HUES48 (cell line): ENCODE measurements around the gene ZER1.

ENCODE experiments used
- H3K27ac ChIP-seq: one replicate; pipeline ENCODE4 v1.7.0; 2013; ENCODE audit warnings: low read depth, low read length, inconsistent platforms
- H3K27me3 ChIP-seq: 2 replicates; pipeline ENCODE4 v1.6.1; 2013; ENCODE audit warnings: mild to moderate bottlenecking, low read length; ENCODE audit not compliant: control insufficient read depth, insufficient read depth
- H3K36me3 ChIP-seq: 2 replicates; pipeline ENCODE4 v1.6.1; 2013; ENCODE audit warnings: low read length; ENCODE audit not compliant: control insufficient read depth, insufficient read depth
- H3K4me1 ChIP-seq: 2 replicates; pipeline ENCODE4 v1.6.1; 2013; ENCODE audit warnings: mild to moderate bottlenecking, low read length; ENCODE audit not compliant: control insufficient read depth, insufficient read depth
- H3K4me3 ChIP-seq: 2 replicates; pipeline ENCODE4 v1.5.1; 2013; ENCODE audit warnings: mild to moderate bottlenecking, low read depth, low read length
- H3K9ac ChIP-seq: 2 replicates; pipeline ENCODE4 v1.6.1; 2013; ENCODE audit warnings: mild to moderate bottlenecking, low read depth, low read length, moderate library complexity
- H3K9me3 ChIP-seq: 2 replicates; pipeline ENCODE4 v1.6.1; 2013; ENCODE audit warnings: low read length; ENCODE audit not compliant: control insufficient read depth, insufficient read depth

ZER1 gene

DNA sequence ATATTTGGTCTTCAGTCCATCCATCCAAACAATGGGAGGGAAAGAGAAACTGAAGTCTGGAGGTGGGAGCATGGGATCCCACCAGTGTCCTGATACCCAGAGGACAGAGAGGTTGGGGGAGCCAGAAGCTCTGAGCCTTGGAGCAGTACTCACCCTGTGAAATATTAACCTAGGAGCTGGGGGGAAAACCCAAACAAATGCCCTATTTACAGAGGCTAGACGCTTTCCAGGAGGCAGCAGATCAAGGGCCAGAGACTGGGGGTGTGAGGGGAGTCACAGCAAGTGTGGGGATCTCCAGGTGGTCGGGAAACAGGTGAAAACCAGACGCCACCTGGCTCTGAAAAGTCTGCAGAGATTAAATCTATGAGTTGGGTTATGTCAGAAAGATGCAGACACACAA is 6.2 kb downstream of the ZER1 start:
- Histone ChIP-seq H3K36me3 (peaks cover 6% of the 10 kb centered on the region; the same call in 1 of the 2 replicates), H3K27ac (no peak overlapping the region), H3K4me3 (no peak overlapping the region), H3K4me1 (peaks cover 7% of the 10 kb centered on the region), H3K27me3 (no peaks in the 10 kb centered on the region), H3K9me3 (no peaks in the 10 kb centered on the region), H3K9ac (no peak overlapping the region)

DNA sequence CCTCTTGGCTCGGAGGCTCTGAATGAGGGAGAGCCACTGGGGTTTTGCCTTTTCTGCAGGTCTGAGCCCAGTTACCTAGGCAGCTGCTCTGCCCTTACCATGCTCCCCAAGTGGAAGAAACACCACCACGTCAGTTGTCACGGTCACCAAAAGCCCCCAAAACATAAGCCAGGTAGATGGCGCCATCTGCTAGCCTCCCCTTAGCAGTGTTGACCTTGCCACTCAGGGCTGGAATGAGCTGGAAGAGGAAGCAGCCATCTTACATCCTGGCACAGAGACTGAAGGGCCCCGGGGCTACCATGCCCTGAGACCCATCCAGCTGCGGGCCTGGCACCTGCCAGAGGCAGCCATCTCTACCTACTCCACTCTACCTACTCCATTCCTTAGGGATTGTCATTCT is 7.4 kb downstream of the ZER1 start:
- H3K9me3 ChIP-seq, result no peaks in the 10 kb centered on the region
- peaks cover 6% of the 10 kb centered on the region; the same call in 1 of the 2 replicates for H3K36me3 ChIP-seq
- no peak overlapping the region for H3K9ac ChIP-seq
- H3K4me1 ChIP-seq, result peaks cover 7% of the 10 kb centered on the region
- peak overlapping the region; percentile 28 for H3K27ac ChIP-seq
- no peak overlapping the region for H3K4me3 ChIP-seq
- H3K27me3 ChIP-seq, result no peaks in the 10 kb centered on the region

GRCh38 chr9:128762671-128763449 is 8.9 kb downstream of the ZER1 start:
- H3K27ac ChIP-seq, result no peak overlapping the region
- H3K4me3 ChIP-seq, result no peak overlapping the region
- no peaks in the 10 kb centered on the region for H3K9me3 ChIP-seq
- H3K9ac ChIP-seq, result no peak overlapping the region
- peaks cover 7% of the 10 kb centered on the region for H3K4me1 ChIP-seq
- H3K36me3 ChIP-seq, result peaks cover 4% of the 10 kb centered on the region; the same call in 1 of the 2 replicates
- no peaks in the 10 kb centered on the region for H3K27me3 ChIP-seq

- H3K4me1 ChIP-seq, result no peaks in the 10 kb centered on the region
- H3K9ac ChIP-seq, result no peak overlapping the region
- H3K36me3 ChIP-seq, result peaks cover 12% of the 10 kb centered on the region
- no peak overlapping the region for H3K4me3 ChIP-seq
- H3K27me3 ChIP-seq, result no peaks in the 10 kb centered on the region
- no peak overlapping the region for H3K27ac ChIP-seq
- H3K9me3 ChIP-seq, result no peaks in the 10 kb centered on the region
Observed at GRCh38 chr9:128757602-128758001, 14.1 kb downstream of the ZER1 start.

- Histone ChIP-seq H3K9me3 (no peaks in the 10 kb centered on the region), H3K27ac (no peak overlapping the region), H3K27me3 (no peaks in the 10 kb centered on the region), H3K36me3 (peaks cover 32% of the 10 kb centered on the region), H3K9ac (no peak overlapping the region), H3K4me3 (no peak overlapping the region), H3K4me1 (no peaks in the 10 kb centered on the region)
Observed at GRCh38 chr9:128753627-128754026, 18.1 kb downstream of the ZER1 start.

DNA sequence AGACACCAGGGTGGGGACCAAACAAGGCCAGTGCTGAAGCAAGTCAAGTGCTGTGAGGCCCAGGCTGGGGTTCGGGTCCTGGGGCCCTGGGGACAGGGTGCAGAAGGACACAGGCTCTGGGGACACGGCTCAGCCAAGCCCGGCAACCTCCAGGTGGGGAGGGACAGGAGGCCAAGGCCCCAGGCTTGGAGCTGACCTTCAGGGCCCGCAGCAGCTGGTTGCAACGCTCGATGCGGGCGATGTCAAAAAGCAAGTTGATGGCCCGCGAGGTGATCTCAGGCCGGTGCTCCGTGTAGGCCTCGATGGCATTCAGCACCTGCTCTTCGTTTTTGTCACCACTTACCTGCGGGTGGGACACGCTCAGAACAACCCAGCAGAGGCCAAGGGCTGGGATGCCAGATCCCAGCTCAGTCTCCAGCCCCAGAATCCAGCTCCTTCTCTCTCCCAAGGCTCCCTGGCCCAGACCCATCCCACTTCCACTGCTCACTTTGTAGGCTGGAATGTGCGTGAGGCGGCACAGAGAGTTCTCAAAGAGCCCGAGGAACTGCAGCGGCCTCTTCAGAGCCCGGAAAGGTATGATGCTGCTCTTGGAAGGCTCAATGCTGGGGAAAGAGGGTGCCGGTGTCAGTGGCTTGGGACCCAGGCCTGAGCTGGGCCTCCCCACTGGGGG is 20.7 kb downstream of the ZER1 start:
- Histone ChIP-seq H3K9me3 (no peaks in the 10 kb centered on the region), H3K27ac (no peak overlapping the region), H3K4me1 (no peaks in the 10 kb centered on the region), H3K4me3 (no peak overlapping the region), H3K9ac (no peak overlapping the region), H3K36me3 (peaks cover 32% of the 10 kb centered on the region), H3K27me3 (no peaks in the 10 kb centered on the region)

DNA sequence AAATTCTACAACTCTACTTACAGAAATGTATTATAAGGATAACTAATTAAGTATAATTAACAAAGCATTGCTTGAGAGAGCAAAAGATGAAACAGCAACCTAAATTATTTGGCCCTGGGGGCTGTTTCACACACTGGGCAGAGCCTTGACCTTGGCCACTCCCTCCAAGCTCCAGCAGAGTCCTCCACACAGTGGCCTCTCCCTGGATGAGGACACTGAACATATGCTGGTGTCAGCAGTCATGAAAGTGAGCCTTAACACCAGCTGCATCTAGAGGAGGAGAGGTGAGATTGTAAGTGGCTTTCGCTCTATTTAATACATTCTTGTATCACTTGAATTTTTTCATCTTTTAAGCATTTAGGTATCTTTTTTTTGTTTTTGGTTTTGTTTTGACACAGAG is 24.5 kb downstream of the ZER1 start:
- no peaks in the 10 kb centered on the region for H3K27me3 ChIP-seq
- H3K4me1 ChIP-seq, result no peaks in the 10 kb centered on the region
- no peak overlapping the region for H3K27ac ChIP-seq
- no peak overlapping the region for H3K9ac ChIP-seq
- H3K9me3 ChIP-seq, result no peaks in the 10 kb centered on the region
- no peak overlapping the region for H3K4me3 ChIP-seq
- peaks cover 19% of the 10 kb centered on the region for H3K36me3 ChIP-seq

DNA sequence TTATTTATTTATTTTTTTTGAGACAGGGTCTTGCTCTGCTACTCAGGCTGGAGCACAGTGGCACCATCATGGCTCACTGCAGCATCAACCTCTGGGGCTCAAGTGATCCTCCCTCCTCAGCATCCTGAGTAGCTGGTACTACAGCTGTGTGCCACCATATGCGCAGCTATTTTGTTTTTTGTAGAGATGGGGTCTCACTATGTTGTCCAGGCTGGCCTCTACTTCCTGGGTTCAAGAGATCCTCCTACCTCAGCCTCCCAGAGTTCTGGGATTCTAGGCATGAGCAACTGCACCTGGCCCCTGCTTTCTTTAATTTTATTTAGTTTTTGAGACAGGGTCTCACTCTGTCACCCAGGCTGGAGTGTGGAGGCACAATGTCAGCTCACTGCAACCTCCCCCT is 28.3 kb downstream of the ZER1 start:
- Histone ChIP-seq H3K4me1 (no peaks in the 10 kb centered on the region), H3K4me3 (no peak overlapping the region), H3K9me3 (no peaks in the 10 kb centered on the region), H3K27ac (no peak overlapping the region), H3K36me3 (peaks cover 6% of the 10 kb centered on the region; the same call in 1 of the 2 replicates), H3K27me3 (no peaks in the 10 kb centered on the region), H3K9ac (no peak overlapping the region)

DNA sequence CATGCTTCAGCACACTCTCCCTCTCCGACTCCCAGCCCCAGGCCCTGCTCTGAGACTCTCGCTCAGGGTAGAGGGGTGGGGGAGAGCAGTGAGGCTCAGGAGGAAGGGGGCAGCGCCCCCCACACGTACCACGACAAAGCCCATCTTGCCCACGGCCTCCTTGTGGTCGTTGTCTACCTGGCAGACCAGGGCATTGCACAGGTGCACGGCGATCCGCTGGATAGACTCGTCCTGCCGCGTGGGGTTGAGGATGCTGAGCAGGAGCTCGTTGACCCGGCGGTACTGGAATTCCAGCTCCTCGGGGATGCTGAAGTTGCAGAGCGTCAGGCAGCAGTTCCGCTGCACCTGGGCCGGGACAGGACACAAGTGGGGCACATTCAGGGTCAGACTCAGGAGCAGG is 29.3 kb downstream of the ZER1 start:
- Histone ChIP-seq H3K9me3 (no peaks in the 10 kb centered on the region), H3K4me3 (no peak overlapping the region), H3K27ac (no peak overlapping the region), H3K27me3 (no peaks in the 10 kb centered on the region), H3K4me1 (no peaks in the 10 kb centered on the region), H3K36me3 (peaks cover 6% of the 10 kb centered on the region; the same call in 1 of the 2 replicates), H3K9ac (no peak overlapping the region)

GRCh38 chr9:128735373-128735772 is 36.4 kb downstream of the ZER1 start:
- Histone ChIP-seq H3K4me1 (no peaks in the 10 kb centered on the region), H3K9ac (no peak overlapping the region), H3K9me3 (no peaks in the 10 kb centered on the region), H3K36me3 (peaks cover 10% of the 10 kb centered on the region), H3K4me3 (no peak overlapping the region), H3K27me3 (no peaks in the 10 kb centered on the region), H3K27ac (no peak overlapping the region)

DNA sequence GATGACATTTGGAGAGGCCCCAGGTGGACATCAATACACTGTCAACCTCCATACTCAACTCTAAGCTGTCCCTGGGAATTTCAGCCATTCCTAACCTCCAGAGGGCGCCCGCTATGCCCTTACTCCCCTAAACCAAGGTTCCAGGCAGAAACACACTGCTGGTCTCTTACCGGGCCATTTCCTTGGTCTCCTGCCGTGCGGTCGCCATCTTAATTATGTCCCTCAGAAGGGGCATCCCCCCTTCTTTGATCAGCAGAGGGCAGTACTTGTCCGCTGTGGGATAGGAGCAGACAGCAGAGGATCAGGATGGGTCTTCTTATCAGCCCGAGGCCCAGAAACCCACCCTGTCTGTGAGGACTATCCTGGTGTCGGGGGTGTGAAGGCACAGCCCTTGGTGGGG is 38.5 kb downstream of the ZER1 start:
- Histone ChIP-seq H3K9ac (no peak overlapping the region), H3K36me3 (peaks cover 3% of the 10 kb centered on the region; the same call in 1 of the 2 replicates)

More for the DNA sequence above, 38.5 kb downstream of the ZER1 start:
- no peaks in the 10 kb centered on the region for H3K27me3 ChIP-seq
- H3K4me1 ChIP-seq, result no peaks in the 10 kb centered on the region
- no peaks in the 10 kb centered on the region for H3K9me3 ChIP-seq
- H3K4me3 ChIP-seq, result no peak overlapping the region
- no peak overlapping the region for H3K27ac ChIP-seq
